ENCODE measurements around the gene SULF2. TPM values are rescaled to one million over a fixed set of nuclear protein-coding genes. Genes with fewer than 3 reads are reported as not detected.

The SULF2 gene
- total RNA-seq, 1 experiment from 2014 or later, result 0.69 TPM

- DNase-seq (ENCODE audit: low spot score), result no peak
- TF ChIP-seq EZH2 (IDR thresholded peaks at IDR 0.05; ENCODE audit: borderline replicate concordance, low read depth, low read length, poor library complexity, severe bottlenecking) (no peak), CTCF (conservative IDR thresholded peaks at IDR 0.05; ENCODE audit: low read depth, low read length) (no peak)
- CTCF ChIA-PET, result no interaction called here
- intact Hi-C loops (cut with micrococcal nuclease; ENCODE audit: unreplicated experiment), result no loop called here
- Histone ChIP-seq H3K36me3 (ENCODE audit: insufficient read depth, low read length, poor library complexity, severe bottlenecking) (no peaks in the 10 kb centered on the region), H3K27ac (ENCODE audit: low read depth, low read length, poor library complexity, severe bottlenecking) (no peak overlapping the region), H3K9me3 (ENCODE audit: low read depth, low read length, poor library complexity, severe bottlenecking) (no peaks in the 10 kb centered on the region), H3K4me1 (ENCODE audit: insufficient read depth, low read length, poor library complexity, severe bottlenecking) (peaks cover 11% of the 10 kb centered on the region), H3K4me3 (ENCODE audit: low read depth, low read length, poor library complexity, severe bottlenecking) (no peak overlapping the region), H3K27me3 (replicated peaks; ENCODE audit: insufficient read depth, low read depth, low read length, poor library complexity) (no peaks in the 10 kb centered on the region)
- POLR2A ChIA-PET (ENCODE audit: low non-redundant PET), result no interaction called here
- BruUV-seq (replicated peaks), result no TSS peak
These were observed 67.9 kb downstream of the SULF2 start for GRCh38 chr20:47717421-47717820.

- POLR2A ChIA-PET (ENCODE audit: low non-redundant PET), result no interaction called here
- intact Hi-C loops (cut with micrococcal nuclease; ENCODE audit: unreplicated experiment), result no loop called here
- no peak for DNase-seq (ENCODE audit: low spot score)
These were observed 71.3 kb downstream of the SULF2 start for GRCh38 chr20:47713878-47714450.

GRCh38 chr20:47713163-47713562, 72.1 kb downstream of the SULF2 start:
- Histone ChIP-seq H3K27me3 (replicated peaks; ENCODE audit: insufficient read depth, low read depth, low read length, poor library complexity) (no peaks in the 10 kb centered on the region), H3K36me3 (ENCODE audit: insufficient read depth, low read length, poor library complexity, severe bottlenecking) (no peaks in the 10 kb centered on the region), H3K4me1 (ENCODE audit: insufficient read depth, low read length, poor library complexity, severe bottlenecking) (no peaks in the 10 kb centered on the region), H3K27ac (ENCODE audit: low read depth, low read length, poor library complexity, severe bottlenecking) (no peak overlapping the region), H3K9me3 (ENCODE audit: low read depth, low read length, poor library complexity, severe bottlenecking) (no peaks in the 10 kb centered on the region), H3K4me3 (ENCODE audit: low read depth, low read length, poor library complexity, severe bottlenecking) (no peak overlapping the region)
- no TSS peak for BruUV-seq (replicated peaks)
- intact Hi-C loops (cut with micrococcal nuclease; ENCODE audit: unreplicated experiment), result no loop called here
- TF ChIP-seq EZH2 (IDR thresholded peaks at IDR 0.05; ENCODE audit: borderline replicate concordance, low read depth, low read length, poor library complexity, severe bottlenecking) (no peak), CTCF (conservative IDR thresholded peaks at IDR 0.05; ENCODE audit: low read depth, low read length) (no peak)
- CTCF ChIA-PET, result no interaction called here
- no peak for DNase-seq (ENCODE audit: low spot score)
- POLR2A ChIA-PET (ENCODE audit: low non-redundant PET), result interaction anchor here (0.7 kb wide), 1 partner anchor 1152 kb away, joined by 5 read pairs; no protein-coding TSS in a partner anchor

More at GRCh38 chr20:47713878-47714450, 71.3 kb downstream of the SULF2 start:
- no peak overlapping the region for H3K27ac ChIP-seq (ENCODE audit: low read depth, low read length, poor library complexity, severe bottlenecking)
- TF ChIP-seq EZH2 (IDR thresholded peaks at IDR 0.05; ENCODE audit: borderline replicate concordance, low read depth, low read length, poor library complexity, severe bottlenecking), result no peak
- TF ChIP-seq CTCF (conservative IDR thresholded peaks at IDR 0.05; ENCODE audit: low read depth, low read length), result no peak
- H3K4me3 ChIP-seq (ENCODE audit: low read depth, low read length, poor library complexity, severe bottlenecking), result no peak overlapping the region
- CTCF ChIA-PET, result no interaction called here
- H3K27me3 ChIP-seq (replicated peaks; ENCODE audit: insufficient read depth, low read depth, low read length, poor library complexity), result no peaks in the 10 kb centered on the region
- no peaks in the 10 kb centered on the region for H3K4me1 ChIP-seq (ENCODE audit: insufficient read depth, low read length, poor library complexity, severe bottlenecking)
- H3K9me3 ChIP-seq (ENCODE audit: low read depth, low read length, poor library complexity, severe bottlenecking), result no peaks in the 10 kb centered on the region
- BruUV-seq (replicated peaks), result no TSS peak
- no peaks in the 10 kb centered on the region for H3K36me3 ChIP-seq (ENCODE audit: insufficient read depth, low read length, poor library complexity, severe bottlenecking)
